HG02678 (cell line): ENCODE data around the gene UTF1.

ENCODE experiments used
- ATAC-seq: cut with Tn5 transposase; IDR thresholded peaks from one replicate; pipeline ENCODE4 v1.9.1; 2021; ENCODE audit warnings: mild to moderate bottlenecking, moderate library complexity; ENCODE audit not compliant: unreplicated experiment

The UTF1 gene

DNA sequence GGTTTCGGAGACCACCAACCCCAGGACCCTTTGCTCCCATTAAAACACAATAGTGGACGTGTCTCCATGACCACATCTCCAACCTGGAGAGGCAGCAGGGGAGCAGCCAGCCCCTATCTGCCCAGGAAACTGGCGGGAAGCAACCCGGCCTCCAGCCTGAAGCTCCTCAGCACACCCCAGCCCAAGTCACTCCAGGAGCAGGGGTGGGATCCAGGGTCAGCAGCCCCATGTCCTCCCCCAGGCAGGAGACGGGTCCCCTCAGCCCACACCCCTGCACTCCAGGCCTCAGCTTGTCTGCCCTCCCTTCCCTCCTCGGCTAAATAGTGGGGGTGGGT is 46.0 kb downstream of the UTF1 start:
- no peak for ATAC-seq

DNA sequence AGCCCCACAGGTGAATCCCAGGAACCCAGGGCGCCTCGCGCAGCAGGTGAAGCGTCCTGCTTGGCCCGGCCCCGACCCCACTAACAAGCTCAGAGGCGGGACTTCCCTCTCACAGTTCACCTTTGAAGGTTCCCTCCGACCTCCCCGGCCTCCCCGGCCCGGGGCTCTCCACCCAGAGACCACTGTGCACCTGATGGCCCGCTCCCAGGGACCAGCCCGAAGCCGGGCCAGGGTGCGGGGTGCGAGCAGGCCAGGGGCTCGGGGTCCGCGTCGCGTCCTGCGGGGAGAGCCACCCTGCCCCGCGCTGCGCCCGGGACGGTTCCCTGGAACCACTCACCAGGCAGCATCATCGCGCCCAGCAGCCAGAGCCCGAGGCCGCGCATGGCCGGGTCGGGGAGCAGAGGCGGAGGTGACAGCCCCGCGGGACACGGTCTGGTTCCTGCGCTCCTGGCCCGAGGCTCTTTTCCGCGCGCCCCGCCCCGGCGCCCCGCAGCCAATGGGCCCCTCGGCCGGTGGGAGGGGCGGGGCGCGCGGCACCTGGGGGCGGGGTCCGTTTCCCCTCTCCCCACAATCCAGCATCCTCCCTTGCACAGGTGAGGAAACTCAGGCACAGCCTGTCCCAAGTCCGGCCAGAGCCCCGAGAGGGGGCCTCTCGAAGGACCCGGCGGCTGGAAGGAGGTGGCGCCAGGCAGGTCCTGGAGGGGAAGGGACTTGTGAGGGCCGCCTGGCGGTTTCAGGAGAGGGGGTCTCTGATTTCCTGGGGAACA is 46.6 kb downstream of the UTF1 start, which contains the start of gene ADAM8:
ADAM8 (minus strand) TSS at position 434 of the 767 bp plus-strand sequence; CDS start at position 383, 51 bp downstream.
- ATAC-seq, result peak; percentile 50

DNA sequence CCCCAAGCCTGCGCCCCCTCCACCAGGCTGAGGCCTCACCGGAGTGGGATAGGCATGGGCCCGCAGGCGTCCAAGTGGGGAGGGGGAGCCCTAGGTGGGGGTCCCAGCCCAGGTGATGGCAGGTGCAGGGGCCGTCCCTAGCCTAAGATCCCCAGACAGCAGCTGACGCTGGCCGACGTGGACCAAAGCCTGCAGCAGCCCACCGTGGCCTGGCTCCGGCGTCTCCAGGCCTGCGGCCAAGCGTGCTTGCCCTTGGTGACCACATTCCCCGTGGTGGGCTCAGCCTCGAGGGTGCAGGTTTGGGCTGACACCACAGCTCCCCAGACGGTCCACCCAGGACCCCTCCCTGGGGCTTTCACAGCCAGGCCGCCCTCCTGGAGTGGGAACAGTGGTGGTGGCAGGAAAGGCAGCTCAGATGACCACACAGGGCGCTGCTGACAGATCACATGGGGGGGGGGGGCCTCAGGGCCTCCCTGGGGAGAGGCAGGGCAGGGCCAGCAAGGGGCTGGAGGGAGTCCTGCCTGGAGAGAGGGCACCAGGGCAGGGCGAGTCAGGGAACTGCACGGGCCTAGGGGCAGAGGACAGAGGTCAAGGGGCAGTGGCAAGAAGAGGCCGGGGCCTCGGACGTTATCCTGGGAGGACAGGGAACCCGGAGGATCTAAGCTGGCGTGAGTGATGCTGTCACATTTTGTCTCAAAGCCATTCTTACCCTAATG is 47.4 kb downstream of the UTF1 start:
- no peak for ATAC-seq

DNA sequence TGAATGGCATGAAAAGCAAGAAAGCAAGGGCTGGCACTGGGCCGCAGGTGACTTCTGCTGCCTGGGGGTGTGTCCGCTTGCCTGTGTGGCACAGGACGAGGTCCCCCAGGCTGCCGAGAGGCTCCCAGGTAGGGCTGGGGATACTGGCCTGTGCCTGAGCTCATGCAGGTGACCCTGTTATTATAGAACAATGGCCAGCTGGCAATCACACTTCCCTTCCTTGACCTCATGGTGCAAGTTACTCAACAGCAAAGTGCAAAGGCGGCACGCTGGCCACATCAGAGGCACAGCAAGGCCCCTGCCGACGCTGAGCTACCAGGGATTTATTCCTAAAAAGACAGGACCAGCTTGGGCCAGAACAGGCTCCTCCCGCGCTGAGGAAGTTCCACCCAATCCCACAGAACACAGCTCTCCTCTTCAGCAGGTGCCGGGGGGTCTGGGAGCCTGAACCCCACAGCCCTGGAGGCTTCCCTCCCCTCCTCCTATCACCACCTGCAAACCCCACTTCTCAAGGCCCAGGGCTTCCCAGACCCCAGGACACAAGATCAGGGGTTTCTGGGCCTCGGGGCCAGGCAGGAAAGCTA is 48.1 kb downstream of the UTF1 start:
- ATAC-seq, result no peak

DNA sequence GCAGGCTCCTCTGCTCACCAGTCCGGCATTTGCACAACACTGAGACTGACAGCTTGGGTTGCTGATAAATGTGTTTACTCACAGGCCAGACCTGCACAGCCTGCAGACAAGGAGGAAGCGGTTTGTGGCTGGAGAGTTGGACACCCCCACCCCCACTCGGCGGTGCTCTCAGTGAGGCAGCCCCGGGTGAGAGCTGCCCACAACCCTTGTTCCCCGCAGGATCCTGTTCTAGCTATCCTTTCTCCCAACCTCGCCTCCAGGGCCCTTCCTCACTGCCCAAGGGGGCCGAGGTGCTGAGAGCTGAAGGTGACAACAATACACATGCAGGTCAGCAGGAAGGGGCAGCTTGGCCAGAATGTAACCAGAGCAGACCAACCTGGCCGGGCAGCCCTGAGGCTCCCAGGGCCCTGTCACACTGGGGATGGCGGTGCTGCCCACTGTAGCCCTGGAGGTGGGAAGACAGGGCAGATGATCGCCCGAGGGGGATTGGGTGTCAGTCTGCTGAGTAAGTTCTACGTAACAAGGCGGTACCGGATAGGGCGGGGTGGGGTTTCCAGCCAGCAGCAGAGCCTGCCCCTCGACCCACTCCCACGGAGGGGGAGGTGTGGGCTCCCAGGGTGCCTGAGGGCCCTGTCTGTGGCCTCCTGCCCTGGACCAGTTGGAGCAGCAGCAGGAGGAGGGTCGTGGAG is 48.7 kb downstream of the UTF1 start:
- peak; percentile 38 for ATAC-seq

DNA sequence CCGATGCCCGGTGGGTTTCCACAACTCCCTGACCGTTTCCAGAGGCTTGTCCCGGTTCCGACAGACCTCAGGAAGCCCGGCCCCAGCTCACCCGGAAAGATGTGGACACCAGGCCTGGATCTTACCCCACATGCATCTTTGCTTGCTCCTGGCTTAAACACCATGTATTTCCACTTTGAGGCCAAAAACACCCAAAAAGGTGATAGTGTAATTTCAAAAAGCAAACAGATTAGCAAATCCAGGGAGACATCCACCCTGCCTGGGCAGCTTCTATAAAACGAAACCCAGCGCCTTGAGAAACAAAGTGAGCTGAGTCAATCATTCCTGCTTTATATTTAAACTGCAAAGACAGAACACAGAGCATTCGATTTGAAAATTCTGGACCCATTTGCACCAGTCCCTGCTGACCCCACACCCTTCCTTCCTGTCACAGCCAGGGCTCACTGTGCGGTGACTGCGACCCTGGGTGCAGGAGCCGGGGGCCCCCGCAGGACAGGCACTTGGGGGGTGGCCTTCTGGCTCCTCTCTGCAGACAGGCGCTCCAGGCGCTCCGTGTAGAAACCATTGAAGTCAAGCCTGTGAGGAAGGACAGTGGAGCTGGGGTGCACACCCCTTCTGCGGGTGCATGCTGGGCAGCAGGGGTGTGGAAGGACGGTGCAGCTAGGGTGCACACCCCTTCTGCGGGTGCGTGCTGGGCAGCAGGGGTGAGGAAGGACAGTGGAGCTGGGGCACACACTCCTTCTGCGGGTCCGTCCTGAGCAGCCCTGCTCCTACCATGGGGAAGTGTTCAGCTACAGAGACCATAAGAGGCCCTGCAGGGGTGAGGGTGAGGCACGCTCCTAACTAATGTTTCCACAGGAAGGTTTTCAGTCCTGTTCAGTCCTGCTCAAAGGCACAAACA is 49.6 kb downstream of the UTF1 start:
- no peak for ATAC-seq

DNA sequence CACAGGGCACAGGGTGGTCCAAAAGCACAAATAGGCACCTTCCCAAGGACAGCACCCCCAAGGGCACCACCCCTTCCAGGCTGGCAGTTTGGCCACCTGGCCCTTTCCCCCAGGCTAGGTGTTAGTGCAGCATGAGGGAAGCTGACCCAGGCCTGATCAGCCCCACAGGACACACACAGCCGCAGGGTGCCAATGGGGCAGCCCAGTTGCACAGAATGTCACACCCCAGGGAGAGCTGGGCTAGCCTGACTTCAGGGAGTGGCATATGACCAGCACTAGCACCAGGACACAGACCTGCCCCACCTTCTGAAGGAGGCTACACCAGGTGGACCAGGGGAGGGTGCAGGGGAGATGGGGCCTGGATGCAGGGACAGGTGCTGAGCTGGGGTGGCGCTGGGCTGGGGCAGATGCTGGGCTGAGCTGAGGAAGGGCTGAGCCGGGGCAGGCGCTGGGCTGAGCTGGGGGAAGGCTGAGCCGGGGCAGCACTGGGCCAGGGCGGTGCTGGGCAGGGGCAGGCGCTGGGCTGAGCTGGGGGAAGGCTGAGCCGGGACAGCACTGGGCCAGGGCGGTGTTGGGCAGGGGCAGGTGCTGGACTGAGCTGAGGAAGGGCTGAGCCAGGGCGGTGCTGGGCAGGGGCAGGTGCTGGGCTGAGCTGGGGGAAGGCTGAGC is 50.5 kb downstream of the UTF1 start:
- no peak for ATAC-seq

DNA sequence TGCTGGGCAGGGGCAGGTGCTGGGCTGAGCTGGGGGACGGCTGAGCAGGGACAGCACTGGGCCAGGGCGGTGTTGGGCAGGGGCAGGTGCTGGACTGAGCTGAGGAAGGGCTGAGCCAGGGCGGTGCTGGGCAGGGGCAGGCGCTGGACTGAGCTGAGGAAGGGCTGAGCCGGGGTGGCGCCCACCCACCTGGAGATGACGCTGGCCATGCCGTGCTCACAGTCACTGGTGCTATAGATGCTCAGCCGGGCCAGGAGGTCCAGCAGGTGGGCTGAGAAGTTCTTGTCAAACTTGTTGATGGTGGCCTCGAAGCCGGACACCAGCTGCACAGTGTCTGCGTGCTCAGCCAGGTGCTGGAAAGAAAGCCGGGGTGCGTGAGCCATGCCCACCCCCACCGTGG is 51.1 kb downstream of the UTF1 start:
- no peak for ATAC-seq
